A375 (cell line): Measurements from ENCODE around the gene AGBL5. TPM values are rescaled to one million over a fixed set of nuclear protein-coding genes. Genes with fewer than 3 reads are reported as not detected.

ENCODE experiments used
- total RNA-seq: library from RNA; depleted of rRNA; stranded (reverse); fragments of >200 nt; shearing (Covaris generic); gene quantifications from 2 replicates; pipeline ENCODE4 v1.2.3, GENCODE V29; 2014; rRNA removed

The AGBL5 gene, protein sequence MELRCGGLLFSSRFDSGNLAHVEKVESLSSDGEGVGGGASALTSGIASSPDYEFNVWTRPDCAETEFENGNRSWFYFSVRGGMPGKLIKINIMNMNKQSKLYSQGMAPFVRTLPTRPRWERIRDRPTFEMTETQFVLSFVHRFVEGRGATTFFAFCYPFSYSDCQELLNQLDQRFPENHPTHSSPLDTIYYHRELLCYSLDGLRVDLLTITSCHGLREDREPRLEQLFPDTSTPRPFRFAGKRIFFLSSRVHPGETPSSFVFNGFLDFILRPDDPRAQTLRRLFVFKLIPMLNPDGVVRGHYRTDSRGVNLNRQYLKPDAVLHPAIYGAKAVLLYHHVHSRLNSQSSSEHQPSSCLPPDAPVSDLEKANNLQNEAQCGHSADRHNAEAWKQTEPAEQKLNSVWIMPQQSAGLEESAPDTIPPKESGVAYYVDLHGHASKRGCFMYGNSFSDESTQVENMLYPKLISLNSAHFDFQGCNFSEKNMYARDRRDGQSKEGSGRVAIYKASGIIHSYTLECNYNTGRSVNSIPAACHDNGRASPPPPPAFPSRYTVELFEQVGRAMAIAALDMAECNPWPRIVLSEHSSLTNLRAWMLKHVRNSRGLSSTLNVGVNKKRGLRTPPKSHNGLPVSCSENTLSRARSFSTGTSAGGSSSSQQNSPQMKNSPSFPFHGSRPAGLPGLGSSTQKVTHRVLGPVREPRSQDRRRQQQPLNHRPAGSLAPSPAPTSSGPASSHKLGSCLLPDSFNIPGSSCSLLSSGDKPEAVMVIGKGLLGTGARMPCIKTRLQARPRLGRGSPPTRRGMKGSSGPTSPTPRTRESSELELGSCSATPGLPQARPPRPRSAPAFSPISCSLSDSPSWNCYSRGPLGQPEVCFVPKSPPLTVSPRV
- total RNA-seq: 22.2 and 25.4 TPM in 2 replicates

GRCh38 chr2:27050996-27051901 is at the start of gene AGBL5:
Gene AGBL5, plus strand, starts transcription at chr2:27051668. Its CDS starts 1,291 bp downstream, at chr2:27052959.

GRCh38 chr2:27032495-27033252 is 18.8 kb upstream of the AGBL5 start, which contains the start of gene TMEM214:
Gene TMEM214, plus strand, starts transcription at chr2:27032965. Its CDS starts 51 bp downstream, at chr2:27033016.

GRCh38 chr2:27071277-27071989 is 20.0 kb downstream of the AGBL5 start, which contains the start of gene OST4:
Gene OST4, minus strand, starts transcription at chr2:27071654.

GRCh38 chr2:27078267-27079194 is 27.1 kb downstream of the AGBL5 start, which contains the start of gene EMILIN1:
Gene EMILIN1, plus strand, starts transcription at chr2:27078615. Its CDS starts 451 bp downstream, at chr2:27079066.

DNA sequence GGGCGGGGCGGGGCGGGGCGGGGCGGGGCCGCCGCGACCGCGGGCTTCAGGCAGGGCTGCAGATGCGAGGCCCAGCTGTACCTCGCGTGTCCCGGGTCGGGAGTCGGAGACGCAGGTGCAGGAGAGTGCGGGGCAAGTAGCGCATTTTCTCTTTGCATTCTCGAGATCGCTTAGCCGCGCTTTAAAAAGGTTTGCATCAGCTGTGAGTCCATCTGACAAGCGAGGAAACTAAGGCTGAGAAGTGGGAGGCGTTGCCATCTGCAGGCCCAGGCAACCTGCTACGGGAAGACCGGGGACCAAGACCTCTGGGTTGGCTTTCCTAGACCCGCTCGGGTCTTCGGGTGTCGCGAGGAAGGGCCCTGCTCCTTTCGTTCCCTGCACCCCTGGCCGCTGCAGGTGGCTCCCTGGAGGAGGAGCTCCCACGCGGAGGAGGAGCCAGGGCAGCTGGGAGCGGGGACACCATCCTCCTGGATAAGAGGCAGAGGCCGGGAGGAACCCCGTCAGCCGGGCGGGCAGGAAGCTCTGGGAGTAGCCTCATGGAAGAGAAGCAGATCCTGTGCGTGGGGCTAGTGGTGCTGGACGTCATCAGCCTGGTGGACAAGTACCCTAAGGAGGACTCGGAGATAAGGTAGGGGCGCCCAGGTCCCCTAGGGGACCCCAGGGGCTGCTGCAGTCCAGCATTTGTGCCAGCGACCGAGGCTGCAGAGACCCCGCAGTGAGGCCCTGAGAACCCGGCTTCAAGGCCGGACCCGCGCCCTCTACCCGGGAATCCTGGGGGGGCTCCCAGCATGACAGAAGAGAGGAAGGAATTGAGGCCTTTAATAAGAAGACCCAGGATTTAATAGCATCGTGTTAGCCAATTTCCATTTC is 35.5 kb downstream of the AGBL5 start, which contains the start of gene KHK:
TSS of gene KHK (plus strand) at position 49 of the 870 bp plus-strand sequence. CDS start at position 537, 488 bp downstream.

GRCh38 chr2:27118525-27119329 is 67.3 kb downstream of the AGBL5 start, which contains the start of gene CGREF1:
Gene CGREF1, minus strand, starts transcription at chr2:27119128. Its CDS starts 14,762 bp downstream, at chr2:27104366.

Other genes with a start within 250 kb of the AGBL5 start
- gene DPYSL5, start 203.5 kb upstream of the AGBL5 start, total RNA-seq: 2.4 and 3.0 TPM in 2 replicates
- gene MAPRE3, start 81.0 kb upstream of the AGBL5 start, total RNA-seq: 7.2 and 8.4 TPM in 2 replicates
- 38.3 and 48.0 TPM in 2 replicates for gene TMEM214, start 18.7 kb upstream of the AGBL5 start, total RNA-seq
- gene OST4, start 20.0 kb downstream of the AGBL5 start, total RNA-seq: 146 and 169 TPM in 2 replicates
- 88.5 and 90.6 TPM in 2 replicates for gene EMILIN1, start 26.9 kb downstream of the AGBL5 start, total RNA-seq
- 4.5 and 6.0 TPM in 2 replicates for gene KHK, start 35.1 kb downstream of the AGBL5 start, total RNA-seq
- gene CGREF1, start 67.5 kb downstream of the AGBL5 start, total RNA-seq: 19.0 and 23.2 TPM in 2 replicates
- gene ABHD1, start 72.1 kb downstream of the AGBL5 start, total RNA-seq: 0.30 and 0.53 TPM in 2 replicates
- 53.7 and 60.9 TPM in 2 replicates for gene PREB, start 83.0 kb downstream of the AGBL5 start, total RNA-seq
- gene PRR30, start 87.7 kb downstream of the AGBL5 start, total RNA-seq: not detected in 2 replicates
- gene TCF23, start 97.3 kb downstream of the AGBL5 start, total RNA-seq: not detected in 2 replicates
- gene ATRAID, start 160.4 kb downstream of the AGBL5 start, total RNA-seq: 107 and 130 TPM in 2 replicates
- gene SLC5A6, start 160.6 kb downstream of the AGBL5 start, total RNA-seq: 44.8 and 48.4 TPM in 2 replicates
- gene CAD, start 165.7 kb downstream of the AGBL5 start, total RNA-seq: 57.4 and 66.2 TPM in 2 replicates
- gene SLC30A3, start 211.4 kb downstream of the AGBL5 start, total RNA-seq: 0.66 and 1.2 TPM in 2 replicates
- gene DNAJC5G, start 223.8 kb downstream of the AGBL5 start, total RNA-seq: not detected in 2 replicates
- 0.05 TPM in 1 of 2 replicates, not detected in the other for gene TRIM54, start 230.8 kb downstream of the AGBL5 start, total RNA-seq